Upper lobe of left lung (tissue), 6 donors: ENCODE data around the gene BCAS3. TPM values are rescaled to one million over a fixed set of nuclear protein-coding genes. Genes with fewer than 3 reads are reported as not detected.
"Not testable (repeated sequence)": the region's sequence is repeated elsewhere in the genome, so short reads cannot be mapped to it uniquely, and the experiment has no call there.

Source experiments
- ATAC-seq, 2 donors: fragments of 200-7000 bp; cut with Tn5 transposase; one replicate each; pipeline ENCODE4 v1.9.1; 2022; ENCODE audit warnings: mild to moderate bottlenecking in 2 of 2, moderate library complexity in 2 of 2; ENCODE audit not compliant: low FRiP score in 2 of 2
- DNase-seq, 2 donors: peaks; one replicate each; pipeline ENCODE4 v3.0.0-alpha.2; 2019 to 2020
- H3K27ac ChIP-seq, 4 donors: fragments of 200-600 bp; sonication (generic); one replicate each; pipeline ENCODE4 v1.5.1; 2016 to 2019
- H3K27me3 ChIP-seq, 4 donors: fragments of 200-600 bp; sonication (generic); one replicate each; pipeline ENCODE4 v1.5.1; 2017 to 2019
- H3K36me3 ChIP-seq, 4 donors: fragments of 200-600 bp; sonication (generic); one replicate each; pipeline ENCODE4 v1.5.1; 2016 to 2019
- H3K4me1 ChIP-seq, 4 donors: fragments of 200-600 bp; sonication (generic); one replicate each; pipeline ENCODE4 v1.5.1; 2018 to 2019
- H3K4me3 ChIP-seq, 4 donors: fragments of 200-600 bp; sonication (generic); one replicate each; pipeline ENCODE4 v1.5.1; 2017 to 2019; ENCODE audit warnings: mild to moderate bottlenecking in 2 of 4, moderate library complexity in 1 of 4
- H3K9me3 ChIP-seq, 4 donors: fragments of 200-600 bp; sonication (generic); one replicate each; pipeline ENCODE4 v1.5.1; 2018 to 2019
- EP300 ChIP-seq, 4 donors: sonication (generic); formaldehyde crosslinking; IDR thresholded peaks; one replicate each; pipeline ENCODE4 v1.5.1; 2017; ENCODE audit warnings: antibody characterized with exemption in 4 of 4, control low read depth in 2 of 4
- POLR2A ChIP-seq, 4 donors: fragments of 450-650 bp; IDR thresholded peaks; one replicate each; pipeline ENCODE4 v1.5.1; 2016 to 2017; ENCODE audit warnings: antibody characterized with exemption in 4 of 4, mild to moderate bottlenecking in 2 of 4
- POLR2AphosphoS5 ChIP-seq, 2 donors: sonication (generic); formaldehyde crosslinking; IDR thresholded peaks; one replicate each; pipeline ENCODE4 v1.5.1; 2017; ENCODE audit warnings: antibody characterized with exemption in 2 of 2
- WGBS, 2 donors: methylation state at CpG; one replicate each; pipeline ENCODE4 v1.1.5; 2017 to 2018; 5-methylcytosine and 5-hydroxymethylcytosine counted together
- total RNA-seq, 6 donors: library from RNA; depleted of rRNA in 4 of 6; stranded (reverse); fragments of >200 nt in 4 of 6; gene quantifications; one replicate each; pipeline versions ENCODE4 v1.1.0 to v1.2.1, GENCODE V29; 2016 to 2021
- TF ChIP-seq, protein P1 (sequence below), 6 experiments: fragments of 450-650 bp in 4 of 6; fragments of 200-600 bp in 2 of 6; sonication (generic) in 2 of 6; IDR thresholded peaks; one replicate each; pipeline ENCODE4 v1.5.1; 2016 to 2019; ENCODE audit warnings: antibody characterized with exemption in 6 of 6
- donor health status: DM: no; HTN: no; CAD: no; lungs with moderate emphysema.
- donor health status: DM: no; HTN: yes; CAD: no; lungs with severe emphysema.

BCAS3 gene
- total RNA-seq, 6 donors from 2014 or later = 20.1 to 111 (median 37.0) TPM

GRCh38 chr17:60671482-60671881 lies 6.2 kb upstream of the BCAS3 start:
- no peaks in the 10 kb centered on the region for H3K9me3 ChIP-seq
- H3K27ac ChIP-seq = no peak overlapping the region
- H3K4me1 ChIP-seq = peaks cover 0 to 2% (median under 1%) of the 10 kb centered on the region in 4 donors
- DNase-seq (no peak), ATAC-seq (no peak)
- H3K4me3 ChIP-seq = no peak overlapping the region
- WGBS, 2 donors = 57% methylated on average over 2 of the region's 2 CpGs
- H3K27me3 ChIP-seq = no peaks in the 10 kb centered on the region
- TF ChIP-seq, protein P1, sequence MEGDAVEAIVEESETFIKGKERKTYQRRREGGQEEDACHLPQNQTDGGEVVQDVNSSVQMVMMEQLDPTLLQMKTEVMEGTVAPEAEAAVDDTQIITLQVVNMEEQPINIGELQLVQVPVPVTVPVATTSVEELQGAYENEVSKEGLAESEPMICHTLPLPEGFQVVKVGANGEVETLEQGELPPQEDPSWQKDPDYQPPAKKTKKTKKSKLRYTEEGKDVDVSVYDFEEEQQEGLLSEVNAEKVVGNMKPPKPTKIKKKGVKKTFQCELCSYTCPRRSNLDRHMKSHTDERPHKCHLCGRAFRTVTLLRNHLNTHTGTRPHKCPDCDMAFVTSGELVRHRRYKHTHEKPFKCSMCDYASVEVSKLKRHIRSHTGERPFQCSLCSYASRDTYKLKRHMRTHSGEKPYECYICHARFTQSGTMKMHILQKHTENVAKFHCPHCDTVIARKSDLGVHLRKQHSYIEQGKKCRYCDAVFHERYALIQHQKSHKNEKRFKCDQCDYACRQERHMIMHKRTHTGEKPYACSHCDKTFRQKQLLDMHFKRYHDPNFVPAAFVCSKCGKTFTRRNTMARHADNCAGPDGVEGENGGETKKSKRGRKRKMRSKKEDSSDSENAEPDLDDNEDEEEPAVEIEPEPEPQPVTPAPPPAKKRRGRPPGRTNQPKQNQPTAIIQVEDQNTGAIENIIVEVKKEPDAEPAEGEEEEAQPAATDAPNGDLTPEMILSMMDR (IDR thresholded peaks at IDR 0.05) = no peak
- no peak for TF ChIP-seq POLR2A (IDR thresholded peaks at IDR 0.05)
- TF ChIP-seq POLR2AphosphoS5 (IDR thresholded peaks at IDR 0.05) = no peak
- TF ChIP-seq EP300 (IDR thresholded peaks at IDR 0.05) = no peak
- peaks cover 0 to 1% (median 0%) of the 10 kb centered on the region in 4 donors for H3K36me3 ChIP-seq

GRCh38 chr17:60674637-60675036 lies 3.0 kb upstream of the BCAS3 start:
- 90 to 92% methylated on average over 7 of the region's 7 CpGs for WGBS, 2 donors

DNA sequence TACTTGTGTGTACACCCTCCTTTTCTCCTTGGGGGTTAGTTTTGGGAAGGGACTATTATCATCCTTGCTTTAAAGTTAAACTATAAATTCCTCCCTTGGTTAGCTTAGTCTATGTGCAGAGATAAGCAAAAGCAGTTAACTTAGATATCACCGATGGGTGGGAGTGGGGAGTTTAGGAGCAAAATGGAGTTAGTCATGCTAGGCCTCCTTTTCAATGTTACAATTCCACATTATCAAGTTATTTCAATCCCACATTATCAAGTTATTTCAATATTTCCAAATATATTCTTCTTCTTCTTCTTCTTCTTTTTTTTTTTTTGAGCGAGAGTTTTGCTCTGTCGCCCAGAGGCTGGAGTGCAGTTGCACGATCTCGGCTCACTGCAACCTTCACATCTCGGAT lies 1.7 kb upstream of the BCAS3 start:
- no peak overlapping the region for H3K4me3 ChIP-seq
- DNase-seq = no peak
- WGBS, 2 donors = 96% methylated on average over 6 of the region's 6 CpGs
- H3K27me3 ChIP-seq = no peaks in the 10 kb centered on the region
- TF ChIP-seq POLR2AphosphoS5 (IDR thresholded peaks at IDR 0.05) = no peak
- TF ChIP-seq POLR2A (IDR thresholded peaks at IDR 0.05) = no peak
- TF ChIP-seq EP300 (IDR thresholded peaks at IDR 0.05) = no peak
- TF ChIP-seq, protein P1 (IDR thresholded peaks at IDR 0.05) = no peak
- H3K36me3 ChIP-seq = peaks cover 0 to 4% (median 0%) of the 10 kb centered on the region in 4 donors
- ATAC-seq = no peak
- H3K4me1 ChIP-seq = peaks cover 10 to 17% (median 13%) of the 10 kb centered on the region in 4 donors
- no peak overlapping the region for H3K27ac ChIP-seq
- H3K9me3 ChIP-seq = no peaks in the 10 kb centered on the region

More at GRCh38 chr17:60674637-60675036, 3.0 kb upstream of the BCAS3 start:
- H3K27me3 ChIP-seq, DNase-seq, H3K27ac ChIP-seq, H3K9me3 ChIP-seq, H3K36me3 ChIP-seq, H3K4me3 ChIP-seq, ATAC-seq: not testable (repeated sequence)
- H3K4me1 ChIP-seq = peaks cover 10 to 17% (median 13%) of the 10 kb centered on the region in 4 donors

DNA sequence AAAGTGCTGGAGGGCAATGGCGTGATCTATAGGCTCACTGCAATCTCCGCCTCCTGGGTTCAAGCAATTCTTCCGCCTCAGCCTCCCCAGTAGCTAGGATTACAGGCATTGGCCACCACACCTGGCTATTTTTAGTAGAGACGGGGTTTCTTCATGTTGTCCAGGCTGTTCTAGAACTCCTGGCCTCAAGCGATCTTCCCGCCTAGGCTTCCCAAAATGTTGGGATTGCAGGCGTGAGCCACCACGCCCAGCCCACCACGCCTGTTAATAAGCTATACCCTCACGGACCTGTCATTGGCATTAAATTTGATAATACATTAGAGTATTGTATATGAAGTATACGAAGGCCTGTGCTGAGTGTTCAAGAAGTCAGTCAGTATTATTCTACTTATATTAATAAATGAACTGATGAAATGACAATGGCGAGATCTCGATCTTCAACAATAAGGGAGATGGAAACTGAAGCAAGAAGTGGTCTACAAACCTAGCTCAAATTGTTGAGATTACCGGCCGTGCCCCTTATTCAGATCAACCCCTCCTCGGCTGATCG lies 818 bp upstream of the BCAS3 start:
- ATAC-seq (no peak), DNase-seq (no peak)
- Histone ChIP-seq H3K27ac (peak overlapping the region; percentile 76 to 91 (median 85)), H3K36me3 (peaks cover 0 to 5% (median under 1%) of the 10 kb centered on the region in 4 donors), H3K4me1 (peaks cover 10 to 17% (median 13%) of the 10 kb centered on the region in 4 donors), H3K9me3 (no peaks in the 10 kb centered on the region), H3K27me3 (no peaks in the 10 kb centered on the region), H3K4me3 (peak overlapping the region; percentile 61 to 98 (median 92))
- 31 to 35% methylated on average over 16 to 17 of the region's 17 CpGs for WGBS, 2 donors
- no peak for TF ChIP-seq POLR2AphosphoS5 (IDR thresholded peaks at IDR 0.05)
- TF ChIP-seq, protein P1 (IDR thresholded peaks at IDR 0.05) = no peak
- peak in 2 of 4 donors; percentile 35 to 68 for TF ChIP-seq POLR2A (IDR thresholded peaks at IDR 0.05)

GRCh38 chr17:60678118-60678444 lies 430 bp downstream of the BCAS3 start:
- H3K9me3 ChIP-seq = no peaks in the 10 kb centered on the region
- peak overlapping the region; percentile 76 to 91 (median 86) for H3K27ac ChIP-seq
- TF ChIP-seq POLR2AphosphoS5 (IDR thresholded peaks at IDR 0.05) (no peak), POLR2A (IDR thresholded peaks at IDR 0.05) (peak in 1 of 4 donors; percentile 6), EP300 (IDR thresholded peaks at IDR 0.05) (no peak)
- TF ChIP-seq, protein P1 (IDR thresholded peaks at IDR 0.05) = no peak
- peak in 1 of 2 donors; percentile 0 for ATAC-seq
- H3K36me3 ChIP-seq = peaks cover 0 to 7% (median 3%) of the 10 kb centered on the region in 4 donors
- peaks cover 10 to 17% (median 13%) of the 10 kb centered on the region in 4 donors for H3K4me1 ChIP-seq
- DNase-seq = no peak
- WGBS, 2 donors = 3 to 8% methylated on average over 6 of the region's 6 CpGs
- H3K4me3 ChIP-seq = peak overlapping the region; percentile 55 to 98 (median 92)
- no peaks in the 10 kb centered on the region for H3K27me3 ChIP-seq
